HepG2 (cell line): Measurements from ENCODE around the gene TYMP. TPM values are rescaled to one million over a fixed set of nuclear protein-coding genes. Genes with fewer than 3 reads are reported as not detected.

Source experiments
- AGO1 ChIP-seq: fragments of 200-400 bp; formaldehyde crosslinking; IDR thresholded peaks from 2 replicates; pipeline ENCODE4 v1.6.1; 2017; ENCODE audit warnings: mild to moderate bottlenecking, low read depth, low read length, moderate library complexity; ENCODE audit not compliant: poor library complexity, severe bottlenecking
- CHCHD3 ChIP-seq: sonication (generic); formaldehyde crosslinking; IDR thresholded peaks from 2 replicates; pipeline ENCODE4 v1.8.0; 2022; ENCODE audit warnings: mild to moderate bottlenecking, missing genetic modification reagents, moderate library complexity
- FOXP1 ChIP-seq, 2 experiments: fragments of 450-650 bp in 1 of 2; IDR thresholded peaks; 2 replicates each; pipeline ENCODE4 v1.6.1; 2017 to 2018; ENCODE audit warnings: antibody characterized with exemption in 1 of 2
- NFKB2 ChIP-seq: sonication (generic); formaldehyde crosslinking; IDR thresholded peaks from 2 replicates; pipeline ENCODE4 v1.4.0; 2020; ENCODE audit warnings: missing genetic modification reagents, borderline replicate concordance
- NRL ChIP-seq: sonication (generic); formaldehyde crosslinking; IDR thresholded peaks from 2 replicates; pipeline ENCODE4 v1.5.0; 2020; ENCODE audit warnings: missing genetic modification reagents, mild to moderate bottlenecking, moderate library complexity, borderline replicate concordance
- PAF1 ChIP-seq: IDR thresholded peaks from 2 replicates; pipeline ENCODE4 v1.6.1; 2016; ENCODE audit warnings: missing genetic modification reagents, missing compliant biosample characterization
- SIN3B ChIP-seq: fragments of 150-350 bp; IDR thresholded peaks from 2 replicates; pipeline ENCODE4 v1.6.1; 2014; ENCODE audit warnings: low read length
- ZBTB42 ChIP-seq: sonication (generic); formaldehyde crosslinking; IDR thresholded peaks from 2 replicates; pipeline ENCODE4 v1.5.0; 2020; ENCODE audit warnings: mild to moderate bottlenecking, missing genetic modification reagents
- ZEB1 ChIP-seq: IDR thresholded peaks from 2 replicates; pipeline ENCODE4 v1.6.1; 2012; ENCODE audit warnings: mild to moderate bottlenecking, low read depth, inconsistent platforms; ENCODE audit not compliant: insufficient replicate concordance
- ZMAT3 ChIP-seq: sonication (generic); formaldehyde crosslinking; conservative IDR thresholded peaks from 2 replicates; pipeline ENCODE4 v1.7.0; 2021; ENCODE audit warnings: missing genetic modification reagents
- ZNF326 ChIP-seq: sonication (generic); formaldehyde crosslinking; IDR thresholded peaks from 2 replicates; pipeline ENCODE4 v1.4.0; 2020; ENCODE audit warnings: missing genetic modification reagents, borderline replicate concordance
- polyA plus RNA-seq, 8 experiments: library from polyadenylated mRNA; depleted of rRNA in 3 of 8; stranded (reverse) in 7 of 8; unstranded in 1 of 8; fragments of >200 nt; fragmentation: Illumina TruSeq in 4 of 8; extraction: Trizol in 4 of 8; gene quantifications; 2 replicates each; pipeline versions ENCODE4 v1.2.1 to v1.2.3, GENCODE V29; 2011 to 2016; ENCODE audit warnings: low read depth in 4 of 8, missing spikeins in 1 of 8, mixed read lengths in 1 of 8; ENCODE audit not compliant: insufficient read depth in 1 of 8
- total RNA-seq, 5 experiments: library from RNA; depleted of rRNA; stranded (reverse); fragments of >200 nt; fragmentation: Illumina TruSeq; extraction: Trizol; gene quantifications; 2 replicates each; pipeline ENCODE4 v1.2.3, GENCODE V29; 2016; ENCODE audit warnings: low read depth in 1 of 5
- TF ChIP-seq, protein P1 (sequence below): sonication (generic); formaldehyde crosslinking; IDR thresholded peaks from 2 replicates; pipeline ENCODE4 v1.4.0; 2020; ENCODE audit warnings: missing genetic modification reagents
- TF ChIP-seq, protein P2 (sequence below): sonication (generic); formaldehyde crosslinking; IDR thresholded peaks from one replicate; pipeline ENCODE4 v1.5.1; 2020; ENCODE audit warnings: mild to moderate bottlenecking, missing genetic modification reagents; ENCODE audit errors: not compliant biosample characterization
- TF ChIP-seq, protein P3 (sequence below): sonication (generic); formaldehyde crosslinking; IDR thresholded peaks from 2 replicates; pipeline ENCODE4 v1.4.0; 2020; ENCODE audit warnings: missing genetic modification reagents, mild to moderate bottlenecking, borderline replicate concordance

The TYMP gene
- total and polyA plus RNA-seq, 2 of the 13 experiments (the other 11 are each of a cell fraction or from before 2014, with no cell fraction given), result 3.9 to 4.3 TPM

DNA sequence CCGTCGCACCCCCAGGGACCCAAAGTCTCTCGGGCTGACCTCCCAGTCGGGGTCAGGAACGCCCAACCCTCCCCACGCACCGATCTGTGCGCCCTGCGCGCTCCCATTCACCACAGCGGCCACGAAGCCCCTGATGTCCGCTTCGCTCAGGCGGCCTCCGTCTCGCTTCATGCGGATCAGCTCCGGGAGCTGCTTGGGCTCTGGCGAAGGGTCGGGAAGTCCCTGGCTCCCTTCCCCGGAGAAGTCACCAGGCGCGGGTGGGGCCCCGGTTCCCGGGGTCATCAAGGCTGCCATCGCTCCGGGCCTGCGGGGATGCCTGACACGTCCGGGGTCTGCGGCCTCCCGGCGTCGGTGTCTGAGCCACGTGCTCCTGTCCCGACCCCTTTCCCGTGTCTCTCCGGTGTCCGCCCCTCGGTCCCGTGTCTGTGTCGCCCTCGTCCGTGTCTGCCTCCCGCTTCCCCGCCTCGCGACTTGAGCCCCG lies 356 bp downstream of the TYMP start (continued):
- TF ChIP-seq, protein P1, sequence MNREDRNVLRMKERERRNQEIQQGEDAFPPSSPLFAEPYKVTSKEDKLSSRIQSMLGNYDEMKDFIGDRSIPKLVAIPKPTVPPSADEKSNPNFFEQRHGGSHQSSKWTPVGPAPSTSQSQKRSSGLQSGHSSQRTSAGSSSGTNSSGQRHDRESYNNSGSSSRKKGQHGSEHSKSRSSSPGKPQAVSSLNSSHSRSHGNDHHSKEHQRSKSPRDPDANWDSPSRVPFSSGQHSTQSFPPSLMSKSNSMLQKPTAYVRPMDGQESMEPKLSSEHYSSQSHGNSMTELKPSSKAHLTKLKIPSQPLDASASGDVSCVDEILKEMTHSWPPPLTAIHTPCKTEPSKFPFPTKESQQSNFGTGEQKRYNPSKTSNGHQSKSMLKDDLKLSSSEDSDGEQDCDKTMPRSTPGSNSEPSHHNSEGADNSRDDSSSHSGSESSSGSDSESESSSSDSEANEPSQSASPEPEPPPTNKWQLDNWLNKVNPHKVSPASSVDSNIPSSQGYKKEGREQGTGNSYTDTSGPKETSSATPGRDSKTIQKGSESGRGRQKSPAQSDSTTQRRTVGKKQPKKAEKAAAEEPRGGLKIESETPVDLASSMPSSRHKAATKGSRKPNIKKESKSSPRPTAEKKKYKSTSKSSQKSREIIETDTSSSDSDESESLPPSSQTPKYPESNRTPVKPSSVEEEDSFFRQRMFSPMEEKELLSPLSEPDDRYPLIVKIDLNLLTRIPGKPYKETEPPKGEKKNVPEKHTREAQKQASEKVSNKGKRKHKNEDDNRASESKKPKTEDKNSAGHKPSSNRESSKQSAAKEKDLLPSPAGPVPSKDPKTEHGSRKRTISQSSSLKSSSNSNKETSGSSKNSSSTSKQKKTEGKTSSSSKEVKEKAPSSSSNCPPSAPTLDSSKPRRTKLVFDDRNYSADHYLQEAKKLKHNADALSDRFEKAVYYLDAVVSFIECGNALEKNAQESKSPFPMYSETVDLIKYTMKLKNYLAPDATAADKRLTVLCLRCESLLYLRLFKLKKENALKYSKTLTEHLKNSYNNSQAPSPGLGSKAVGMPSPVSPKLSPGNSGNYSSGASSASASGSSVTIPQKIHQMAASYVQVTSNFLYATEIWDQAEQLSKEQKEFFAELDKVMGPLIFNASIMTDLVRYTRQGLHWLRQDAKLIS (CRISPR knock-in tag), result no peak
- TF ChIP-seq AGO1 (peak; percentile 95), NFKB2 (0 out of 2 replicates have a peak, but pooled peaks have one; percentile 12), ZNF326 (0 out of 2 replicates have a peak, but pooled peaks have one; percentile 56), ZMAT3 (CRISPR knock-in tag) (no peak), PAF1 (no peak), CHCHD3 (peak; percentile 31; the same call in 1 of the 2 replicates), ZBTB42 (CRISPR knock-in tag) (no peak), ZEB1 (peak; percentile 8), SIN3B (no peak), FOXP1 (IDR thresholded peaks at IDR 0.05) (no peak), FOXP1 (CRISPR knock-in tag; IDR thresholded peaks at IDR 0.05) (no peak), NRL (CRISPR knock-in tag) (peak; percentile 69; the same call in 1 of the 2 replicates)
- TF ChIP-seq, protein P2, sequence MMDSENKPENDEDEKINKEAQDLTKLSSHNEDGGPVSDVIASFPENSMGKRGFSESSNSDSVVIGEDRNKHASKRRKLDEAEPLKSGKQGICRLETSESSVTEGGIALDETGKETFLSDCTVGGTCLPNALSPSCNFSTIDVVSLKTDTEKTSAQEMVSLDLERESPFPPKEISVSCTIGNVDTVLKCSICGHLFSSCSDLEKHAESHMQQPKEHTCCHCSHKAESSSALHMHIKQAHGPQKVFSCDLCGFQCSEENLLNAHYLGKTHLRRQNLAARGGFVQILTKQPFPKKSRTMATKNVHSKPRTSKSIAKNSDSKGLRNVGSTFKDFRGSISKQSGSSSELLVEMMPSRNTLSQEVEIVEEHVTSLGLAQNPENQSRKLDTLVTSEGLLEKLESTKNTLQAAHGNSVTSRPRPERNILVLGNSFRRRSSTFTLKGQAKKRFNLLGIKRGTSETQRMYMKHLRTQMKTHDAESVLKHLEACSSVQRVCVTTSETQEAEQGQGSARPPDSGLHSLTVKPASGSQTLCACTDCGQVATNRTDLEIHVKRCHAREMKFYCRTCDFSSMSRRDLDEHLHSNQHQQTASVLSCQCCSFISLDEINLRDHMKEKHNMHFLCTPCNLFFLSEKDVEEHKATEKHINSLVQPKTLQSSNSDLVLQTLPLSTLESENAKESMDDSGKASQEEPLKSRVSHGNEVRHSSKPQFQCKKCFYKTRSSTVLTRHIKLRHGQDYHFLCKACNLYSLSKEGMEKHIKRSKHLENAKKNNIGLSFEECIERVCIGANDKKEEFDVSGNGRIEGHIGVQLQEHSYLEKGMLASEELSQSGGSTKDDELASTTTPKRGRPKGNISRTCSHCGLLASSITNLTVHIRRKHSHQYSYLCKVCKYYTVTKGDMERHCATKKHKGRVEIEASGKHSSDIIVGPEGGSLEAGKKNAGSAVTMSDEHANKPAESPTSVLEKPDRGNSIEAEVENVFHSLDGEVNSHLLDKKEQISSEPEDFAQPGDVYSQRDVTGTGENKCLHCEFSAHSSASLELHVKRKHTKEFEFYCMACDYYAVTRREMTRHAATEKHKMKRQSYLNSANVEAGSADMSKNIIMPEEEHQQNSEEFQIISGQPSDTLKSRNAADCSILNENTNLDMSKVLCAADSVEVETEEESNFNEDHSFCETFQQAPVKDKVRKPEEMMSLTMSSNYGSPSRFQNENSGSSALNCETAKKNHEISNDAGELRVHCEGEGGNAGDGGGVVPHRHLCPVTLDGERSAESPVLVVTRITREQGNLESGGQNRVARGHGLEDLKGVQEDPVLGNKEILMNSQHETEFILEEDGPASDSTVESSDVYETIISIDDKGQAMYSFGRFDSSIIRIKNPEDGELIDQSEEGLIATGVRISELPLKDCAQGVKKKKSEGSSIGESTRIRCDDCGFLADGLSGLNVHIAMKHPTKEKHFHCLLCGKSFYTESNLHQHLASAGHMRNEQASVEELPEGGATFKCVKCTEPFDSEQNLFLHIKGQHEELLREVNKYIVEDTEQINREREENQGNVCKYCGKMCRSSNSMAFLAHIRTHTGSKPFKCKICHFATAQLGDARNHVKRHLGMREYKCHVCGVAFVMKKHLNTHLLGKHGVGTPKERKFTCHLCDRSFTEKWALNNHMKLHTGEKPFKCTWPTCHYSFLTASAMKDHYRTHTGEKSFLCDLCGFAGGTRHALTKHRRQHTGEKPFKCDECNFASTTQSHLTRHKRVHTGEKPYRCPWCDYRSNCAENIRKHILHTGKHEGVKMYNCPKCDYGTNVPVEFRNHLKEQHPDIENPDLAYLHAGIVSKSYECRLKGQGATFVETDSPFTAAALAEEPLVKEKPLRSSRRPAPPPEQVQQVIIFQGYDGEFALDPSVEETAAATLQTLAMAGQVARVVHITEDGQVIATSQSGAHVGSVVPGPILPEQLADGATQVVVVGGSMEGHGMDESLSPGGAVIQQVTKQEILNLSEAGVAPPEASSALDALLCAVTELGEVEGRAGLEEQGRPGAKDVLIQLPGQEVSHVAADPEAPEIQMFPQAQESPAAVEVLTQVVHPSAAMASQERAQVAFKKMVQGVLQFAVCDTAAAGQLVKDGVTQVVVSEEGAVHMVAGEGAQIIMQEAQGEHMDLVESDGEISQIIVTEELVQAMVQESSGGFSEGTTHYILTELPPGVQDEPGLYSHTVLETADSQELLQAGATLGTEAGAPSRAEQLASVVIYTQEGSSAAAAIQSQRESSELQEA (CRISPR knock-in tag), result no peak
- TF ChIP-seq, protein P3, sequence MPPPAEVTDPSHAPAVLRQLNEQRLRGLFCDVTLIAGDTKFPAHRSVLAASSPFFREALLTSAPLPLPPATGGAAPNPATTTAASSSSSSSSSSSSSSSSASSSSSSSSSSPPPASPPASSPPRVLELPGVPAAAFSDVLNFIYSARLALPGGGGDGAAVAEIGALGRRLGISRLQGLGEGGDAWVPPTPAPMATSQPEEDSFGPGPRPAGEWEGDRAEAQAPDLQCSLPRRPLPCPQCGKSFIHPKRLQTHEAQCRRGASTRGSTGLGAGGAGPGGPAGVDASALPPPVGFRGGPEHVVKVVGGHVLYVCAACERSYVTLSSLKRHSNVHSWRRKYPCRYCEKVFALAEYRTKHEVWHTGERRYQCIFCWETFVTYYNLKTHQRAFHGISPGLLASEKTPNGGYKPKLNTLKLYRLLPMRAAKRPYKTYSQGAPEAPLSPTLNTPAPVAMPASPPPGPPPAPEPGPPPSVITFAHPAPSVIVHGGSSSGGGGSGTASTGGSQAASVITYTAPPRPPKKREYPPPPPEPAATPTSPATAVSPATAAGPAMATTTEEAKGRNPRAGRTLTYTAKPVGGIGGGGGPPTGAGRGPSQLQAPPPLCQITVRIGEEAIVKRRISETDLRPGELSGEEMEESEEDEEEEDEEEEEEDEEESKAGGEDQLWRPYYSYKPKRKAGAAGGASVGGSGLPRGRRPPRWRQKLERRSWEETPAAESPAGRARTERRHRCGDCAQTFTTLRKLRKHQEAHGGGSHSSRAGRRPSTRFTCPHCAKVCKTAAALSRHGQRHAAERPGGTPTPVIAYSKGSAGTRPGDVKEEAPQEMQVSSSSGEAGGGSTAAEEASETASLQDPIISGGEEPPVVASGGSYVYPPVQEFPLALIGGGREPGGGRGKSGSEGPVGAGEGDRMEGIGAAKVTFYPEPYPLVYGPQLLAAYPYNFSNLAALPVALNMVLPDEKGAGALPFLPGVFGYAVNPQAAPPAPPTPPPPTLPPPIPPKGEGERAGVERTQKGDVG (CRISPR knock-in tag), result peak; percentile 42; the same call in 1 of the 2 replicates
